ENCODE data around the gene CYB5R3. TPM values are rescaled to one million over a fixed set of nuclear protein-coding genes. Genes with fewer than 3 reads are reported as not detected.
A peak's percentile ranks its signal among the peaks of the same experiment; 100 is the strongest.

The CYB5R3 gene
- total RNA-seq, 1 experiment from 2014 or later: 130 TPM

DNA sequence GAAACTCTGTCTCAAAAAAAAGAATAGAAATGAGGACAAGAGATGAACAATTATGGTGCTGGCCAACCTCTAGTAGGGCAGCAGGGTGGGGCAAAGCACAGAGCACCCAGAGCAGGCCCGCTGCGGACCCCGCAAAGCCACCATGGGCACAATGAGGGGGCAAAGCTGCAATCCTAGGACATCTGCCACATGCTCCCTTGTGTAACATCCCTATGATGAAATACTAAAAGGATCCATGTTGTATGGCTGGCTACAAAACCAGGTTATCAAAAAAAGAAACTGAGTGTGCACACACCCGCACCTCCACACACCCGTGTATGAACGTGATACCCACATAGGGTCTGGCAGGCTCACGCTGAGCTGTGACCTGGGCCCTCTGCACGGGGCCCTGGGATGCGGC lies 16.2 kb downstream of the CYB5R3 start:
- no peak overlapping the region for H3K27ac Mint-ChIP-seq (ENCODE audit: unreplicated experiment)
- intact Hi-C loops (cut with micrococcal nuclease; ENCODE audit: unreplicated experiment): no loop called here
- TF ChIP-seq, protein P1, sequence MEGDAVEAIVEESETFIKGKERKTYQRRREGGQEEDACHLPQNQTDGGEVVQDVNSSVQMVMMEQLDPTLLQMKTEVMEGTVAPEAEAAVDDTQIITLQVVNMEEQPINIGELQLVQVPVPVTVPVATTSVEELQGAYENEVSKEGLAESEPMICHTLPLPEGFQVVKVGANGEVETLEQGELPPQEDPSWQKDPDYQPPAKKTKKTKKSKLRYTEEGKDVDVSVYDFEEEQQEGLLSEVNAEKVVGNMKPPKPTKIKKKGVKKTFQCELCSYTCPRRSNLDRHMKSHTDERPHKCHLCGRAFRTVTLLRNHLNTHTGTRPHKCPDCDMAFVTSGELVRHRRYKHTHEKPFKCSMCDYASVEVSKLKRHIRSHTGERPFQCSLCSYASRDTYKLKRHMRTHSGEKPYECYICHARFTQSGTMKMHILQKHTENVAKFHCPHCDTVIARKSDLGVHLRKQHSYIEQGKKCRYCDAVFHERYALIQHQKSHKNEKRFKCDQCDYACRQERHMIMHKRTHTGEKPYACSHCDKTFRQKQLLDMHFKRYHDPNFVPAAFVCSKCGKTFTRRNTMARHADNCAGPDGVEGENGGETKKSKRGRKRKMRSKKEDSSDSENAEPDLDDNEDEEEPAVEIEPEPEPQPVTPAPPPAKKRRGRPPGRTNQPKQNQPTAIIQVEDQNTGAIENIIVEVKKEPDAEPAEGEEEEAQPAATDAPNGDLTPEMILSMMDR (IDR thresholded peaks at IDR 0.05; ENCODE audit: insufficient read depth in 1 of 2, low read depth in 1 of 2, low read length in 1 of 2, severe bottlenecking in 1 of 2, unreplicated experiment in 1 of 2): no peak

GRCh38 chr22:42632096-42632495 lies 17.1 kb downstream of the CYB5R3 start:
- Histone ChIP-seq H3K27me3 (replicated peaks; ENCODE audit: control insufficient read depth, insufficient read depth, low read length) (no peaks in the 10 kb centered on the region), H3K4me3 (ENCODE audit: low read depth, low read length) (no peak overlapping the region), H3K9me3 (no peaks in the 10 kb centered on the region), H3K4me1 (no peaks in the 10 kb centered on the region), H3K36me3 (ENCODE audit: control insufficient read depth, insufficient read depth, low read length) (peaks cover 1% of the 10 kb centered on the region; the same call in 1 of the 2 replicates)
- Mint-ChIP-seq H3K4me1 (ENCODE audit: low read depth, unreplicated experiment) (no peaks in the 10 kb centered on the region), H3K27me3 (ENCODE audit: insufficient read depth, unreplicated experiment) (no peaks in the 10 kb centered on the region), H3K4me3 (ENCODE audit: unreplicated experiment) (no peak overlapping the region), H3K9me3 (ENCODE audit: unreplicated experiment) (no peaks in the 10 kb centered on the region), H3K27ac (ENCODE audit: unreplicated experiment) (no peak overlapping the region), H3K36me3 (ENCODE audit: insufficient read depth, unreplicated experiment) (peaks cover 42% of the 10 kb centered on the region)
- TF ChIP-seq, protein P1 (IDR thresholded peaks at IDR 0.05; ENCODE audit: insufficient read depth in 1 of 2, low read depth in 1 of 2, low read length in 1 of 2, severe bottlenecking in 1 of 2, unreplicated experiment in 1 of 2): peak; percentile 33 to 41
- ChIA-PET CTCF (no interaction called here), POLR2A (no interaction called here)
- peak in 1 of 2 experiments; percentile 42 for DNase-seq
- intact Hi-C loops (cut with micrococcal nuclease; ENCODE audit: unreplicated experiment): no loop called here
- no TSS peak for BruUV-seq (replicated peaks)

More for the DNA sequence above, 16.2 kb downstream of the CYB5R3 start:
- H3K27me3 Mint-ChIP-seq (ENCODE audit: insufficient read depth, unreplicated experiment): no peaks in the 10 kb centered on the region
- no peaks in the 10 kb centered on the region for H3K4me1 Mint-ChIP-seq (ENCODE audit: low read depth, unreplicated experiment)
- Histone ChIP-seq H3K4me3 (ENCODE audit: low read depth, low read length) (no peak overlapping the region), H3K4me1 (no peaks in the 10 kb centered on the region), H3K36me3 (ENCODE audit: control insufficient read depth, insufficient read depth, low read length) (peaks cover 1% of the 10 kb centered on the region; the same call in 1 of the 2 replicates), H3K9me3 (no peaks in the 10 kb centered on the region), H3K27me3 (replicated peaks; ENCODE audit: control insufficient read depth, insufficient read depth, low read length) (no peaks in the 10 kb centered on the region)
- no peak overlapping the region for H3K4me3 Mint-ChIP-seq (ENCODE audit: unreplicated experiment)
- DNase-seq: no peak
- no TSS peak for BruUV-seq (replicated peaks)
- ChIA-PET POLR2A (no interaction called here), CTCF (no interaction called here)
- peaks cover 42% of the 10 kb centered on the region for H3K36me3 Mint-ChIP-seq (ENCODE audit: insufficient read depth, unreplicated experiment)
- no peaks in the 10 kb centered on the region for H3K9me3 Mint-ChIP-seq (ENCODE audit: unreplicated experiment)

GRCh38 chr22:42630901-42631602 lies 18.1 kb downstream of the CYB5R3 start:
- H3K9me3 ChIP-seq: no peaks in the 10 kb centered on the region
- POLR2A ChIA-PET: no interaction called here
- H3K27me3 ChIP-seq (replicated peaks; ENCODE audit: control insufficient read depth, insufficient read depth, low read length): no peaks in the 10 kb centered on the region
- peaks cover 49% of the 10 kb centered on the region for H3K36me3 Mint-ChIP-seq (ENCODE audit: insufficient read depth, unreplicated experiment)
- H3K4me1 ChIP-seq: no peaks in the 10 kb centered on the region
- no peaks in the 10 kb centered on the region for H3K4me1 Mint-ChIP-seq (ENCODE audit: low read depth, unreplicated experiment)
- TF ChIP-seq, protein P1 (IDR thresholded peaks at IDR 0.05; ENCODE audit: insufficient read depth in 1 of 2, low read depth in 1 of 2, low read length in 1 of 2, severe bottlenecking in 1 of 2, unreplicated experiment in 1 of 2): no peak
- H3K27me3 Mint-ChIP-seq (ENCODE audit: insufficient read depth, unreplicated experiment): no peaks in the 10 kb centered on the region
- H3K9me3 Mint-ChIP-seq (ENCODE audit: unreplicated experiment): no peaks in the 10 kb centered on the region
- H3K27ac Mint-ChIP-seq (ENCODE audit: unreplicated experiment): no peak overlapping the region
- CTCF ChIA-PET: no interaction called here
- no peak for DNase-seq
- no peak overlapping the region for H3K4me3 ChIP-seq (ENCODE audit: low read depth, low read length)
- H3K4me3 Mint-ChIP-seq (ENCODE audit: unreplicated experiment): no peak overlapping the region
- no peaks in the 10 kb centered on the region; the same call in 1 of the 2 replicates for H3K36me3 ChIP-seq (ENCODE audit: control insufficient read depth, insufficient read depth, low read length)
- intact Hi-C loops (cut with micrococcal nuclease; ENCODE audit: unreplicated experiment): no loop called here
- BruUV-seq (replicated peaks): no TSS peak
